ENCODE data around the gene PYY.

The PYY gene

DNA sequence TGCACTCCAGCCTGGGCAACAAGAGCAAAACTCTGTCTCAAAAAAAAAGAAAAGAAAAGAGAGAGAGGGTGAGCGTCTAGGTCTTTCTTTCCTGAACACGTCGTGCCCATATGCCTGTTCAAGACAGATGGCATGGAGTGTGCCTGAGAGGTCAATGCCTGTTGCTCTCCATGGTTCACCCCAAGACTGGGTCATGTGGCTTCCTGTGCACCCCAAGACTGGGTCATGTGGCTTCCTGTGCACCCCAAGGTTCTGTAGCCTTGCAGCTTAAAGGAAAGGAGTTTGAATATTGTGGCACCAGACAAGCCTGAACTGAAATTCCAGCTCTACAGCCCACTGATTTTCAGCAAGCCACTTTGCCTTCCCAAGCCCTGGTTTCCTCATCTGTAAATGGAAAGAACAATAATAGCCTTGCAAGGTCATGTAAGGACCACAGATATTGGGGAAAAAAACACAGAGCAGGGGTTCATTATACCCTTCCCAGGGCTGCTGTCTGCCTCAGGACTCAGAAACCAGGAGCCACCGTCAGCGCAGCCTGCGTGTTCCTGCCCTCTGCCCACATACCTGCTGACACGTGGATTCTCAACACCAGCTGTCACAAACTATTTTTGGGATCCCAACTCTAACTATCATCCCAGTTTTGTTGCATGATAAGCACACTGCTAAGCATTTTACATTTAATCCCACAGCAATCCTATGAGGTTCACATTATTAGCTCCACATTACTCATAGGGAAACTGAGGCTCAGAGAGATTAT, 32.7 kb upstream of the PYY start:
- Histone ChIP-seq H3K27me3 (ENCODE audit: insufficient read depth, poor library complexity, severe bottlenecking) (peaks cover 34% of the 10 kb centered on the region), H3K27ac (ENCODE audit: poor library complexity, severe bottlenecking) (no peak overlapping the region), H3K36me3 (ENCODE audit: low read depth) (no peaks in the 10 kb centered on the region), H3K4me1 (ENCODE audit: insufficient read depth, poor library complexity, severe bottlenecking) (no peaks in the 10 kb centered on the region), H3K9me3 (ENCODE audit: severe bottlenecking) (no peaks in the 10 kb centered on the region), H3K4me3 (ENCODE audit: severe bottlenecking) (no peak overlapping the region)
- ATAC-seq (ENCODE audit: low read depth) (no peak), DNase-seq (ENCODE audit: low spot score) (no peak)
- TF ChIP-seq, protein P1, sequence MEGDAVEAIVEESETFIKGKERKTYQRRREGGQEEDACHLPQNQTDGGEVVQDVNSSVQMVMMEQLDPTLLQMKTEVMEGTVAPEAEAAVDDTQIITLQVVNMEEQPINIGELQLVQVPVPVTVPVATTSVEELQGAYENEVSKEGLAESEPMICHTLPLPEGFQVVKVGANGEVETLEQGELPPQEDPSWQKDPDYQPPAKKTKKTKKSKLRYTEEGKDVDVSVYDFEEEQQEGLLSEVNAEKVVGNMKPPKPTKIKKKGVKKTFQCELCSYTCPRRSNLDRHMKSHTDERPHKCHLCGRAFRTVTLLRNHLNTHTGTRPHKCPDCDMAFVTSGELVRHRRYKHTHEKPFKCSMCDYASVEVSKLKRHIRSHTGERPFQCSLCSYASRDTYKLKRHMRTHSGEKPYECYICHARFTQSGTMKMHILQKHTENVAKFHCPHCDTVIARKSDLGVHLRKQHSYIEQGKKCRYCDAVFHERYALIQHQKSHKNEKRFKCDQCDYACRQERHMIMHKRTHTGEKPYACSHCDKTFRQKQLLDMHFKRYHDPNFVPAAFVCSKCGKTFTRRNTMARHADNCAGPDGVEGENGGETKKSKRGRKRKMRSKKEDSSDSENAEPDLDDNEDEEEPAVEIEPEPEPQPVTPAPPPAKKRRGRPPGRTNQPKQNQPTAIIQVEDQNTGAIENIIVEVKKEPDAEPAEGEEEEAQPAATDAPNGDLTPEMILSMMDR (IDR thresholded peaks at IDR 0.05; ENCODE audit: poor library complexity, severe bottlenecking) = no peak

DNA sequence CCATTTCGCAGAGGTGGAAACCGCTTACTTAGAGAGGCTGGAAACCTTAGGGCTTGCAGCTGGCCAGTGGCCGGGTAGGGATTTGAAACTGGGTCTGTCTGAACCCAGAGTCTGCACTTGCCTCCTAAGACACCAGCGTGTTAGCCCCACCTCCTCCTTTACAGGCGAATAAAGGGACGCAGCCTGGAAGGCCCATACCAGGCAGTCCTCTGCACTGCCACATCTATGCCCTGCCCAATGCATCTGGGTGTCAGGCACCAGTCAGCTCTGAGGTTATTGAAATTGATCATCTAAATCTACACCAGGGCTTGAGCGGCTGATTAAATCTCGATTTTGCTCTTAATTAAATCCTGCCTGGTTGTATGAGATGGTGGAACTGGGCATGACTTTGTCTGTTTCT, 30.8 kb upstream of the PYY start:
- H3K36me3 ChIP-seq (ENCODE audit: low read depth) = no peaks in the 10 kb centered on the region
- H3K9me3 ChIP-seq (ENCODE audit: severe bottlenecking) = no peaks in the 10 kb centered on the region
- TF ChIP-seq, protein P1 (IDR thresholded peaks at IDR 0.05; ENCODE audit: poor library complexity, severe bottlenecking) = no peak
- no peak overlapping the region for H3K4me3 ChIP-seq (ENCODE audit: severe bottlenecking)
- H3K27me3 ChIP-seq (ENCODE audit: insufficient read depth, poor library complexity, severe bottlenecking) = peaks cover 34% of the 10 kb centered on the region
- DNase-seq (ENCODE audit: low spot score) (no peak), ATAC-seq (ENCODE audit: low read depth) (no peak)
- no peaks in the 10 kb centered on the region for H3K4me1 ChIP-seq (ENCODE audit: insufficient read depth, poor library complexity, severe bottlenecking)
- H3K27ac ChIP-seq (ENCODE audit: poor library complexity, severe bottlenecking) = no peak overlapping the region

DNA sequence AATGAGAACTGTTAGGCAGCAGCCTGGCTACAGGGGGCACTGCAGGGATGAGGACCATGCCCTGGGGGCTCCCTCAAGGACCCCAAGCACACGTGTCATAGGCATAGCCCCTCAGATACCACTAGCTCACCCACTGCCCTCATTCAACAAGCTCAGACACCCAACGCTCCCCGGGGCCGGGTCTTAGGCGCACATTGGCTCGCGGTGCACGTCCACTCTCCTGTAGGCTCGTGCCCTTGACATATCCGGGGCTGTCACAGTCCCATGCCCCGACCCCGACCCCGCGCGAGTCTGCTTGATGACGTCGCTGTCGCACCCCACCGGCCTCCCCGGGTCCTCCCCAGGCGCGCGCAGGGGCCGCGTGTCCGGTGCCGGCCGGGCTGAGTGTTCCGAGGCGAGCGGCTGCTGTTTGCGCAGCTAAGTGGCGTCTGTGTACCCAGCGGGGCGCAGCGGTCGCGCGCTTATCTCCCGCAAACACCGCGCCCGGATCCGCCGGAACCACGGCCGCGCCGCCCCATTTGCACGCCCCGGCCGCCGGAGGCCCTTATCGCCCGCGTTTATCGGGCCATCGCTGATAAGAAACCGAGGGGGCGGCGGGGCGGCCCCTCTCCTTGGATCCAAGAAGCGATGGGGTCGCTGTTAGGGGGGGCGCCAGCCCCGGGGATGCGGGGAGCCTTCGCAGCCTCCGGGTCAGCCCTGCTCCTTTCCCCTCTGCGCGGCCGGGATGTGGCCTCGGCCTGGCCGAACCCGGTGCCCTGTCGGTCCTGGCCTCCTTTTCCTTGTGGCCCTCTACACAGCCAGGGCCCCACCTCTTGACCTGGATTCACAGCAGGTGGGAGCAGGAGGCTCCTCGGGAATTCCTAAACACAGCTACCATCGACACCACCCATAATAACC, 30.0 kb upstream of the PYY start:
- ATAC-seq (ENCODE audit: low read depth) (peak; percentile 59; the same call in 2 of the 3 replicates), DNase-seq (ENCODE audit: low spot score) (no peak)
- no peaks in the 10 kb centered on the region for H3K36me3 ChIP-seq (ENCODE audit: low read depth)
- no peak overlapping the region for H3K27ac ChIP-seq (ENCODE audit: poor library complexity, severe bottlenecking)
- no peaks in the 10 kb centered on the region for H3K9me3 ChIP-seq (ENCODE audit: severe bottlenecking)
- H3K4me3 ChIP-seq (ENCODE audit: severe bottlenecking) = peak overlapping the region; percentile 19
- peaks cover 34% of the 10 kb centered on the region for H3K27me3 ChIP-seq (ENCODE audit: insufficient read depth, poor library complexity, severe bottlenecking)
- H3K4me1 ChIP-seq (ENCODE audit: insufficient read depth, poor library complexity, severe bottlenecking) = no peaks in the 10 kb centered on the region
- TF ChIP-seq, protein P1 (IDR thresholded peaks at IDR 0.05; ENCODE audit: poor library complexity, severe bottlenecking) = peak; percentile 15

DNA sequence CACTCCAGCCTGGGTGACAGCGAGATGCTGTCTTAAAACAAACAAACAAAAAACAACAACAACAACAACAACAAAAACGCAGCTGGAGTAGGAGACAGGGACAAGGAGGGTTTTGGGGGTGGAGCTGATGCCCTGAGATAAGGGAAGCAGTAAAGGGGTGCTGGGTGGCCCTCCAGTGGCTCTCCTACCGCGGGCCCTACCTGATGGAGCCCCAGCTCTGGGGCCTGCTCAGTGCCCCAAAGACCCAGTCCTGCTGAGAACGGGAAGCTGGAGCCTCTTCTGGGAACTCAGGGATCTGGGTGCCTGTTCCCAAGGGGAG, 29.4 kb upstream of the PYY start:
- H3K36me3 ChIP-seq (ENCODE audit: low read depth) = no peaks in the 10 kb centered on the region
- H3K4me1 ChIP-seq (ENCODE audit: insufficient read depth, poor library complexity, severe bottlenecking) = no peaks in the 10 kb centered on the region
- no peak overlapping the region for H3K4me3 ChIP-seq (ENCODE audit: severe bottlenecking)
- ATAC-seq (ENCODE audit: low read depth) (0 out of 3 replicates have a peak, but pooled peaks have one; percentile 10), DNase-seq (ENCODE audit: low spot score) (no peak)
- peaks cover 34% of the 10 kb centered on the region for H3K27me3 ChIP-seq (ENCODE audit: insufficient read depth, poor library complexity, severe bottlenecking)
- TF ChIP-seq, protein P1 (IDR thresholded peaks at IDR 0.05; ENCODE audit: poor library complexity, severe bottlenecking) = no peak
- no peak overlapping the region for H3K27ac ChIP-seq (ENCODE audit: poor library complexity, severe bottlenecking)
- no peaks in the 10 kb centered on the region for H3K9me3 ChIP-seq (ENCODE audit: severe bottlenecking)

All from RWPE2 (cell line).